Astrocyte (in vitro differentiated cells and primary cell): ENCODE measurements around the gene FSTL3. TPM values are rescaled to one million over a fixed set of nuclear protein-coding genes. Genes with fewer than 3 reads are reported as not detected.

Experiments
- DNase-seq: peaks from one replicate; pipeline ENCODE4 v3.0.0-alpha.2; 2010; ENCODE audit warnings: low read depth
- FAIRE-seq: peaks from 2 replicates; lab custom pipeline; 2011; peaks lifted over from hg19 to GRCh38; lab: Jason Lieb, UNC
- H2AFZ ChIP-seq: 2 replicates; pipeline ENCODE4 v1.6.0; 2012; ENCODE audit warnings: low read depth, low read length, inconsistent platforms
- H3K27ac ChIP-seq: 2 replicates; pipeline ENCODE4 v1.5.1; 2011; ENCODE audit warnings: low read depth, low read length, inconsistent platforms
- H3K27me3 ChIP-seq: 2 replicates; pipeline ENCODE4 v1.6.0; 2011; ENCODE audit warnings: low read length, inconsistent platforms; ENCODE audit not compliant: insufficient read depth
- H3K36me3 ChIP-seq: 2 replicates; pipeline ENCODE4 v1.5.1; 2011; ENCODE audit warnings: low read length, inconsistent platforms; ENCODE audit not compliant: insufficient read depth
- H3K4me1 ChIP-seq: 2 replicates; pipeline ENCODE4 v1.5.1; 2011; ENCODE audit warnings: low read length, inconsistent platforms; ENCODE audit not compliant: insufficient read depth
- H3K4me2 ChIP-seq: 2 replicates; pipeline ENCODE4 v1.6.0; 2012; ENCODE audit warnings: low read length, inconsistent platforms
- H3K4me3 ChIP-seq: 2 replicates; pipeline ENCODE4 v1.5.1; 2011; ENCODE audit warnings: low read depth, mild to moderate bottlenecking, low read length, inconsistent platforms; ENCODE audit not compliant: insufficient read depth
- H3K79me2 ChIP-seq: 2 replicates; pipeline ENCODE4 v1.6.0; 2012; ENCODE audit warnings: mild to moderate bottlenecking, low read length, inconsistent platforms; ENCODE audit not compliant: insufficient read depth
- H3K9ac ChIP-seq: 2 replicates; pipeline ENCODE4 v1.6.0; 2012; ENCODE audit warnings: mild to moderate bottlenecking, low read length, inconsistent platforms
- H3K9me3 ChIP-seq: 2 replicates; pipeline ENCODE4 v1.5.1; 2012; ENCODE audit warnings: low read depth, mild to moderate bottlenecking, low read length, inconsistent platforms; ENCODE audit not compliant: insufficient read depth
- H4K20me1 ChIP-seq: 2 replicates; pipeline ENCODE4 v1.6.0; 2012; ENCODE audit warnings: low read length, inconsistent platforms; ENCODE audit not compliant: insufficient read depth
- H3K27ac Mint-ChIP-seq: one replicate; pipeline ENCODE4 v1.8.0; 2021; ENCODE audit warnings: mild to moderate bottlenecking, mixed read lengths; ENCODE audit not compliant: unreplicated experiment
- H3K27me3 Mint-ChIP-seq: one replicate; pipeline ENCODE4 v1.8.0; 2021; ENCODE audit warnings: low read depth, mixed read lengths; ENCODE audit not compliant: unreplicated experiment
- H3K36me3 Mint-ChIP-seq: one replicate; pipeline ENCODE4 v1.8.0; 2021; ENCODE audit warnings: low read depth, mixed read lengths; ENCODE audit not compliant: unreplicated experiment
- H3K4me1 Mint-ChIP-seq: one replicate; pipeline ENCODE4 v1.8.0; 2021; ENCODE audit warnings: low read depth, mixed read lengths; ENCODE audit not compliant: unreplicated experiment
- H3K4me3 Mint-ChIP-seq: one replicate; pipeline ENCODE4 v1.8.0; 2021; ENCODE audit warnings: mild to moderate bottlenecking, moderate library complexity, mixed read lengths; ENCODE audit not compliant: unreplicated experiment
- H3K9me3 Mint-ChIP-seq: one replicate; pipeline ENCODE4 v1.8.0; 2021; ENCODE audit warnings: mild to moderate bottlenecking, mixed read lengths; ENCODE audit not compliant: unreplicated experiment
- EZH2 ChIP-seq: IDR thresholded peaks from 2 replicates; pipeline ENCODE4 v1.6.1; 2012; ENCODE audit warnings: mild to moderate bottlenecking, low read length, inconsistent platforms; ENCODE audit not compliant: insufficient read depth
- total RNA-seq: library from RNA; stranded (reverse); gene quantifications from 2 replicates; pipeline ENCODE4 v1.2.1, GENCODE V29; 2021
- TF ChIP-seq, protein P1 (sequence below): IDR thresholded peaks from 2 replicates; pipeline ENCODE4 v1.5.1; 2011; ENCODE audit warnings: low read depth, mild to moderate bottlenecking, inconsistent platforms, low read length, moderate library complexity; ENCODE audit not compliant: insufficient read depth

The FSTL3 gene
- total RNA-seq, 1 donor from 2014 or later: 72.0 TPM

DNA sequence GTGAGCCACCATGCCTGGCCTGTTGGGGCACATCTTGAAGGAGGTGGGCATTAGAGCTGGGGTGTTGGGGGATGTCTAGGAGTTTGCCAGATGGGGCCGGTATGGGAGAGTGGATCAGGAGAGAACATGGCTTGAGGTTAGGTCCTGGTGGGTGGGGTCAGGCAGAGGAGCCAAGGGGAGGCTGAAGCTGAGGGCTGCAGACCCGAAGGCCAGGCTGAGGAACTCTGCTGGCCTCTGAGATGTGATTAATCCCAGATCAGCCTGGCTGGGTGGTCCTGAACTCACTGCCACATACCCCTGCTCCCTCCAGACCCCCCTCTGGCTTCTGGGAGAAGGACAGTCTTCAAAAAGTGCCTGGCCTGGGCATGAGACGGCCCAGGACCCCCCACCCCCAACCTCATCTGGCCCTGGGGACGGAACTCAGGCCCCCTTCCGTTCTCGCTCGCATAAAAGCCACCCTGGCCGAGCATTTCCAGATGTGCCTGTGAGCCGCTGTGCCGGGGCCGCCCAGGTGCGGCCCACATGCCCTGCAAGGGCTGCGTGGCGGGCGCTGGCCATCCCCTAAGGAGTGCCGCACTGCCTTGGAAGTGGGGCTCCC, 2.7 kb downstream of the FSTL3 start:
- Mint-ChIP-seq H3K4me1 (peaks cover 9% of the 10 kb centered on the region), H3K9me3 (no peaks in the 10 kb centered on the region), H3K36me3 (peaks cover 3% of the 10 kb centered on the region), H3K27me3 (peaks cover 3% of the 10 kb centered on the region), H3K27ac (peak overlapping the region; percentile 88), H3K4me3 (peak overlapping the region; percentile 79)
- Histone ChIP-seq H3K36me3 (no peaks in the 10 kb centered on the region), H3K27ac (peak overlapping the region; percentile 86), H3K4me1 (peaks cover 34% of the 10 kb centered on the region), H3K4me3 (peak overlapping the region; percentile 56), H3K79me2 (peaks cover 26% of the 10 kb centered on the region), H3K27me3 (no peaks in the 10 kb centered on the region), H3K9me3 (no peaks in the 10 kb centered on the region), H3K4me2 (peak overlapping the region; percentile 94), H4K20me1 (peaks cover 25% of the 10 kb centered on the region), H3K9ac (peak overlapping the region; percentile 87), H2AFZ (no peak overlapping the region)
- TF ChIP-seq, protein P1, sequence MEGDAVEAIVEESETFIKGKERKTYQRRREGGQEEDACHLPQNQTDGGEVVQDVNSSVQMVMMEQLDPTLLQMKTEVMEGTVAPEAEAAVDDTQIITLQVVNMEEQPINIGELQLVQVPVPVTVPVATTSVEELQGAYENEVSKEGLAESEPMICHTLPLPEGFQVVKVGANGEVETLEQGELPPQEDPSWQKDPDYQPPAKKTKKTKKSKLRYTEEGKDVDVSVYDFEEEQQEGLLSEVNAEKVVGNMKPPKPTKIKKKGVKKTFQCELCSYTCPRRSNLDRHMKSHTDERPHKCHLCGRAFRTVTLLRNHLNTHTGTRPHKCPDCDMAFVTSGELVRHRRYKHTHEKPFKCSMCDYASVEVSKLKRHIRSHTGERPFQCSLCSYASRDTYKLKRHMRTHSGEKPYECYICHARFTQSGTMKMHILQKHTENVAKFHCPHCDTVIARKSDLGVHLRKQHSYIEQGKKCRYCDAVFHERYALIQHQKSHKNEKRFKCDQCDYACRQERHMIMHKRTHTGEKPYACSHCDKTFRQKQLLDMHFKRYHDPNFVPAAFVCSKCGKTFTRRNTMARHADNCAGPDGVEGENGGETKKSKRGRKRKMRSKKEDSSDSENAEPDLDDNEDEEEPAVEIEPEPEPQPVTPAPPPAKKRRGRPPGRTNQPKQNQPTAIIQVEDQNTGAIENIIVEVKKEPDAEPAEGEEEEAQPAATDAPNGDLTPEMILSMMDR: no peak
- TF ChIP-seq EZH2: no peak
- FAIRE-seq: no peak
- DNase-seq: no peak

GRCh38 chr19:679418-680286, 3.5 kb downstream of the FSTL3 start:
- no peak for FAIRE-seq
- no peak for TF ChIP-seq EZH2
- Histone ChIP-seq H3K27me3 (no peaks in the 10 kb centered on the region), H3K9ac (peak overlapping the region; percentile 87), H2AFZ (no peak overlapping the region), H3K9me3 (no peaks in the 10 kb centered on the region), H3K4me2 (peak overlapping the region; percentile 94), H3K27ac (peak overlapping the region; percentile 86), H3K36me3 (no peaks in the 10 kb centered on the region), H3K79me2 (peaks cover 26% of the 10 kb centered on the region), H3K4me1 (peaks cover 34% of the 10 kb centered on the region), H4K20me1 (peaks cover 25% of the 10 kb centered on the region), H3K4me3 (peak overlapping the region; percentile 61)
- H3K9me3 Mint-ChIP-seq: no peaks in the 10 kb centered on the region
- H3K36me3 Mint-ChIP-seq: peaks cover 3% of the 10 kb centered on the region
- peaks cover 3% of the 10 kb centered on the region for H3K27me3 Mint-ChIP-seq
- peak overlapping the region; percentile 79 for H3K4me3 Mint-ChIP-seq
- H3K4me1 Mint-ChIP-seq: peaks cover 9% of the 10 kb centered on the region
- H3K27ac Mint-ChIP-seq: peak overlapping the region; percentile 41
- DNase-seq: peak; percentile 74

- no peak for TF ChIP-seq EZH2
- TF ChIP-seq, protein P1: no peak
- H3K9me3 Mint-ChIP-seq: no peaks in the 10 kb centered on the region
- peaks cover 33% of the 10 kb centered on the region for H3K4me1 ChIP-seq
- peaks cover 6% of the 10 kb centered on the region for H3K4me1 Mint-ChIP-seq
- DNase-seq (peak; percentile 89), FAIRE-seq (no peak)
- H3K27ac ChIP-seq: peak overlapping the region; percentile 92
- H4K20me1 ChIP-seq: peaks cover 25% of the 10 kb centered on the region
- H3K27me3 Mint-ChIP-seq: peaks cover 1% of the 10 kb centered on the region
- H3K9me3 ChIP-seq: no peaks in the 10 kb centered on the region
- peaks cover 26% of the 10 kb centered on the region for H3K79me2 ChIP-seq
- H3K4me3 ChIP-seq: peak overlapping the region; percentile 61
- H3K4me2 ChIP-seq: peak overlapping the region; percentile 94
- H3K27ac Mint-ChIP-seq: peak overlapping the region; percentile 100
- H3K4me3 Mint-ChIP-seq: peak overlapping the region; percentile 94
- H3K27me3 ChIP-seq: no peaks in the 10 kb centered on the region
- peak overlapping the region; percentile 73 for H2AFZ ChIP-seq
- H3K9ac ChIP-seq: peak overlapping the region; percentile 87
- peaks cover 3% of the 10 kb centered on the region for H3K36me3 Mint-ChIP-seq
- no peaks in the 10 kb centered on the region for H3K36me3 ChIP-seq
Observed at GRCh38 chr19:680287-681028, 4.3 kb downstream of the FSTL3 start.
